Skeletal muscle cell (primary cell): Measurements from ENCODE around the gene C10orf67.

Experiments
- DNase-seq: peaks from one replicate; pipeline ENCODE4 v3.0.0-alpha.2; 2010; ENCODE audit warnings: low read depth
- H3K4me3 ChIP-seq: 2 replicates; pipeline ENCODE4 v1.5.1; 2011; ENCODE audit warnings: low read depth, mild to moderate bottlenecking, control low read depth, low read length, moderate library complexity

Gene C10orf67

DNA sequence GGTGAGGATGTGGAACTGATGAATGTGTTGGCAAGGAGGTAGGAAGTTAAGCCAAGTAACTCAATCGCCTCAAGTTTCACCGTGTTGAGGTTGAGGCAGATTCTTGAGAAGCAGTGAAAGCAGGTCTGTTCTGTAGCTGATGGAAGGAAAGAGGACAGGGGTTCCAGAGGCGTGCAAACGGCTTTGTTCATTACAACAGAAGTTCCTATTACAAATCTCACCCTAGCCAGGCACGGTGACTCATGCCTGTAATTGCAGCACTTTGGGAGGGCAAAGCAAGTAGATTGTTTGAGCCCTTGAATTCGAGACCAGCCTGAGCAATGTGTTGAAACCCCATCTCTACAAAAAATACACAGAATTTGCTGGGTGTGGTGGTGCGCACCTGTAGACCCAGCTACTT, 189.4 kb downstream of the C10orf67 start:
- H3K4me3 ChIP-seq = no peak overlapping the region
- no peak for DNase-seq
